H1 (cell line): Measurements from ENCODE around the gene GRID1.

ENCODE experiments used
- GABPA ChIP-seq: IDR thresholded peaks from 2 replicates; pipeline ENCODE4 v1.6.1; 2011; ENCODE audit warnings: mild to moderate bottlenecking, low read length, moderate library complexity, borderline replicate concordance; ENCODE audit not compliant: insufficient read depth
- RAD21 ChIP-seq, 2 experiments: IDR thresholded peaks in 1 of 2; conservative IDR thresholded peaks in 1 of 2; 2 replicates each; pipeline ENCODE4 v1.6.1; 2011; ENCODE audit warnings: low read depth in 2 of 2, low read length in 2 of 2, improper control_type of control experiment in 1 of 2, inconsistent platforms in 1 of 2, mild to moderate bottlenecking in 1 of 2, moderate library complexity in 1 of 2
- TF ChIP-seq, protein P1 (sequence below), 3 experiments: IDR thresholded peaks; 1 replicate in 2 of 3; 2 replicates in 1 of 3; pipeline versions ENCODE4 v1.5.1 to v1.6.1; 2011; ENCODE audit warnings: low read length in 3 of 3, mild to moderate bottlenecking in 3 of 3, inconsistent platforms in 2 of 3, low read depth in 1 of 3, moderate library complexity in 1 of 3; ENCODE audit not compliant: insufficient read depth in 1 of 3; ENCODE audit errors: control extremely low read depth in 1 of 3

DNA sequence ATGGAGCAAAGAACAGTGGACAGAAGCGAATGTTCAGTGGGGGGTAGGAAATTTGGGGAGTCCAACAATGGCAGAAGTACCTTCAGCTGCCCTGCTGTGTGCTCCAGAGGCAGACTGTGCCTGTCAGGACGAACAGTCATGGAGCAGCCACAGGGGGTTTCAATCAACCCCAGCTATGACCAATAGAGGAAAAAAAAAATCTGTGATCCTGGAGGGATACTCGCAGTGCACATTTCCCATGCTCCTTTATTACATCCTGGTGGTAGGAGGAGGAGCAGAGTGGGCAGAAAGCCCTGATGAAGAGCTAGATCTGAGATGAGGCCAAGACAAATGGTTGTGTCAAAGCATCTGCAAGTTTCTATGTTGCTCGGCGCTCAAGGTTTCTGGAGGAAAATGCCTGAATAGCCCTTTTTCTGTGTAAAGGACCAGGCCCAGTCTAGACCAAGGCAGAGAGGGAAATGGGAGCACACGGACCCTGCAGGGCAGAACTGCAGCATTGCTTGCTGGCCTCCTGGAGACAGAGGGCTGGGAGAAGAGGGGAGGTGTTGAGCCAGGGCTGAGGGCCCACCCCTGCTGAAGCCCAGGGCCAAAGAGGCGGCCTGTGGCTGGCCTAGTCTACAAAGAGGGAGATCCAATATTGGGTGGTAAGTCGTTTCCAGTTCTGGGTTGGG lies 201.5 kb downstream of the GRID1 start:
- TF ChIP-seq, protein P1, sequence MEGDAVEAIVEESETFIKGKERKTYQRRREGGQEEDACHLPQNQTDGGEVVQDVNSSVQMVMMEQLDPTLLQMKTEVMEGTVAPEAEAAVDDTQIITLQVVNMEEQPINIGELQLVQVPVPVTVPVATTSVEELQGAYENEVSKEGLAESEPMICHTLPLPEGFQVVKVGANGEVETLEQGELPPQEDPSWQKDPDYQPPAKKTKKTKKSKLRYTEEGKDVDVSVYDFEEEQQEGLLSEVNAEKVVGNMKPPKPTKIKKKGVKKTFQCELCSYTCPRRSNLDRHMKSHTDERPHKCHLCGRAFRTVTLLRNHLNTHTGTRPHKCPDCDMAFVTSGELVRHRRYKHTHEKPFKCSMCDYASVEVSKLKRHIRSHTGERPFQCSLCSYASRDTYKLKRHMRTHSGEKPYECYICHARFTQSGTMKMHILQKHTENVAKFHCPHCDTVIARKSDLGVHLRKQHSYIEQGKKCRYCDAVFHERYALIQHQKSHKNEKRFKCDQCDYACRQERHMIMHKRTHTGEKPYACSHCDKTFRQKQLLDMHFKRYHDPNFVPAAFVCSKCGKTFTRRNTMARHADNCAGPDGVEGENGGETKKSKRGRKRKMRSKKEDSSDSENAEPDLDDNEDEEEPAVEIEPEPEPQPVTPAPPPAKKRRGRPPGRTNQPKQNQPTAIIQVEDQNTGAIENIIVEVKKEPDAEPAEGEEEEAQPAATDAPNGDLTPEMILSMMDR (IDR thresholded peaks at IDR 0.05; ENCODE audit: control extremely low read depth in 1 of 3, insufficient read depth in 1 of 3, low read depth in 1 of 3, low read length in 3 of 3): no peak
- TF ChIP-seq RAD21 (IDR thresholded peaks at IDR 0.05 in 1 of 2, conservative IDR thresholded peaks at IDR 0.05 in 1 of 2; ENCODE audit: low read depth in 2 of 2, low read length in 2 of 2): no peak
- no peak for TF ChIP-seq GABPA
